ENCODE results near the gene CBR3.
A peak's percentile ranks its signal among the peaks of the same experiment; 100 is the strongest.

CBR3 gene

DNA sequence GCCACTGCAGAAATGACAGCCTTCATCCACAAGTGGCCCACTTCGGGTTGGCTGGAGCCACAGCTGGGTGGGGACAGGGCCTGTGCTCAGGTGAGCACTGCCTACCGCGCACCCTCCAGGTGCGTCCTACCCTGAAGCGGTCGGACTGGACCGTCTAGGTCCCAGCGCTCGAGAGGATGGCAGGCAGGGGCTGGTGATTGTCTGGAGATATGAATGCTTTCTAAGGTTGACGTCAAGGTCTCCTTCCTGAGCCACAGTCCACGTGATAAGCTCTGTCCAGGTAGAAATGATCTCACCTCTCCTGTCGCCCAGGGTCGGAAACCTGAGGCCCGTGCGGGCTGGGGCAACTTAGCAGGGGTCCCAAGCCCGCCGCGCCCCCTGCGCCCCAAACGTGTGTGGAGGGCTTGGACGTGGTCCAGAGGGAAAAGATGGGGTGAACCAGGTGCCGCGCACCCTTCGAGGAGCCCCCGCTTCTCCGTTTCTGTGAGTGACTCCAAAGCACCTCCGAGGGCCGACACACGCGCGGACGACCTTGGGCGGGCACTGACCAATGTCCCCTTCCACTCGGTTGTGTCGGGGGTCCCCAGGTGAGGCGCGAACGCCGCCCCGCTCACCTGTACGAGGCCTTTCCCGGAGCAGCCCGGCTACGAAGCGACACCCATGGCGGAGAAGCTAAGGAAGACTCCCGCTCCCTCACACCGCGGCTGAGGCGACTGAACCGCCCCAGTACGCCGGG, 20.9 kb downstream of the CBR3 start (continued):
- TF ChIP-seq BCL11B (tag by site-specific recombination; IDR thresholded peaks at IDR 0.05; ENCODE audit: low read depth) (no peak), ZNF114 (tag by site-specific recombination; IDR thresholded peaks at IDR 0.05) (no peak), GLI2 (tag by site-specific recombination; IDR thresholded peaks at IDR 0.05; ENCODE audit: borderline replicate concordance, low read depth) (no peak), GLIS1 (tag by site-specific recombination; IDR thresholded peaks at IDR 0.05) (peak; percentile 46; the same call in 1 of the 2 replicates), REPIN1 (tag by site-specific recombination; IDR thresholded peaks at IDR 0.05; ENCODE audit: low read depth) (peak; percentile 70; the same call in 1 of the 2 replicates), ZNF549 (tag by site-specific recombination; IDR thresholded peaks at IDR 0.05) (no peak), ZIC2 (tag by site-specific recombination; IDR thresholded peaks at IDR 0.05) (no peak), GLI4 (tag by site-specific recombination; IDR thresholded peaks at IDR 0.05) (no peak), ZNF530 (tag by site-specific recombination; IDR thresholded peaks at IDR 0.05; ENCODE audit: low read depth) (no peak), ZNF785 (tag by site-specific recombination; IDR thresholded peaks at IDR 0.05) (no peak), ZNF18 (tag by site-specific recombination; IDR thresholded peaks at IDR 0.05) (peak; percentile 22; the same call in 1 of the 2 replicates), ZSCAN23 (tag by site-specific recombination; IDR thresholded peaks at IDR 0.05) (peak; percentile 75; the same call in 1 of the 2 replicates), SP7 (tag by site-specific recombination; IDR thresholded peaks at IDR 0.05) (peak; percentile 59), KLF7 (tag by site-specific recombination; IDR thresholded peaks at IDR 0.05; ENCODE audit: borderline replicate concordance) (0 out of 2 replicates have a peak, but pooled peaks have one; percentile 65), ZNF580 (tag by site-specific recombination; IDR thresholded peaks at IDR 0.05) (no peak), YY1 (tag by site-specific recombination; IDR thresholded peaks at IDR 0.05) (peak; percentile 79), WT1 (tag by site-specific recombination; IDR thresholded peaks at IDR 0.05) (peak; percentile 61; the same call in 1 of the 2 replicates), ZNF629 (tag by site-specific recombination; IDR thresholded peaks at IDR 0.05) (peak; percentile 22; the same call in 1 of the 2 replicates), ZNF610 (tag by site-specific recombination; IDR thresholded peaks at IDR 0.05; ENCODE audit: borderline replicate concordance) (peak; percentile 64; the same call in 1 of the 2 replicates), INSM2 (tag by site-specific recombination; IDR thresholded peaks at IDR 0.05) (peak; percentile 51; the same call in 1 of the 2 replicates), ZNF837 (tag by site-specific recombination; IDR thresholded peaks at IDR 0.05) (0 out of 2 replicates have a peak, but pooled peaks have one; percentile 52), ZNF19 (tag by site-specific recombination; IDR thresholded peaks at IDR 0.05; ENCODE audit: low read depth) (no peak), ZNF600 (tag by site-specific recombination; IDR thresholded peaks at IDR 0.05) (peak; percentile 93), SETDB1 (IDR thresholded peaks at IDR 0.05; ENCODE audit: insufficient read length, low read length) (no peak)
- TF ChIP-seq, protein P1, sequence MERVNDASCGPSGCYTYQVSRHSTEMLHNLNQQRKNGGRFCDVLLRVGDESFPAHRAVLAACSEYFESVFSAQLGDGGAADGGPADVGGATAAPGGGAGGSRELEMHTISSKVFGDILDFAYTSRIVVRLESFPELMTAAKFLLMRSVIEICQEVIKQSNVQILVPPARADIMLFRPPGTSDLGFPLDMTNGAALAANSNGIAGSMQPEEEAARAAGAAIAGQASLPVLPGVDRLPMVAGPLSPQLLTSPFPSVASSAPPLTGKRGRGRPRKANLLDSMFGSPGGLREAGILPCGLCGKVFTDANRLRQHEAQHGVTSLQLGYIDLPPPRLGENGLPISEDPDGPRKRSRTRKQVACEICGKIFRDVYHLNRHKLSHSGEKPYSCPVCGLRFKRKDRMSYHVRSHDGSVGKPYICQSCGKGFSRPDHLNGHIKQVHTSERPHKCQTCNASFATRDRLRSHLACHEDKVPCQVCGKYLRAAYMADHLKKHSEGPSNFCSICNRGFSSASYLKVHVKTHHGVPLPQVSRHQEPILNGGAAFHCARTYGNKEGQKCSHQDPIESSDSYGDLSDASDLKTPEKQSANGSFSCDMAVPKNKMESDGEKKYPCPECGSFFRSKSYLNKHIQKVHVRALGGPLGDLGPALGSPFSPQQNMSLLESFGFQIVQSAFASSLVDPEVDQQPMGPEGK (tag by site-specific recombination; IDR thresholded peaks at IDR 0.05), result peak; percentile 86
- TF ChIP-seq, protein P2, sequence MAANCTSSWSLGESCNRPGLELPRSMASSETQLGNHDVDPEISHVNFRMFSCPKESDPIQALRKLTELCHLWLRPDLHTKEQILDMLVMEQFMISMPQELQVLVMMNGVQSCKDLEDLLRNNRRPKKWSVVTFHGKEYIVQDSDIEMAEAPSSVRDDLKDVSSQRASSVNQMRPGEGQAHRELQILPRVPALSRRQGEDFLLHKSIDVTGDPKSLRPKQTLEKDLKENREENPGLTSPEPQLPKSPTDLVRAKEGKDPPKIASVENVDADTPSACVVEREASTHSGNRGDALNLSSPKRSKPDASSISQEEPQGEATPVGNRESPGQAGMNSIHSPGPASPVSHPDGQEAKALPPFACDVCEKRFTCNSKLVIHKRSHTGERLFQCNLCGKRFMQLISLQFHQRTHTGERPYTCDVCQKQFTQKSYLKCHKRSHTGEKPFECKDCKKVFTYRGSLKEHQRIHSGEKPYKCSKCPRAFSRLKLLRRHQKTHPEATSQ (tag by site-specific recombination; IDR thresholded peaks at IDR 0.05), result 0 out of 2 replicates have a peak, but pooled peaks have one; percentile 85
- TF ChIP-seq, protein P3, sequence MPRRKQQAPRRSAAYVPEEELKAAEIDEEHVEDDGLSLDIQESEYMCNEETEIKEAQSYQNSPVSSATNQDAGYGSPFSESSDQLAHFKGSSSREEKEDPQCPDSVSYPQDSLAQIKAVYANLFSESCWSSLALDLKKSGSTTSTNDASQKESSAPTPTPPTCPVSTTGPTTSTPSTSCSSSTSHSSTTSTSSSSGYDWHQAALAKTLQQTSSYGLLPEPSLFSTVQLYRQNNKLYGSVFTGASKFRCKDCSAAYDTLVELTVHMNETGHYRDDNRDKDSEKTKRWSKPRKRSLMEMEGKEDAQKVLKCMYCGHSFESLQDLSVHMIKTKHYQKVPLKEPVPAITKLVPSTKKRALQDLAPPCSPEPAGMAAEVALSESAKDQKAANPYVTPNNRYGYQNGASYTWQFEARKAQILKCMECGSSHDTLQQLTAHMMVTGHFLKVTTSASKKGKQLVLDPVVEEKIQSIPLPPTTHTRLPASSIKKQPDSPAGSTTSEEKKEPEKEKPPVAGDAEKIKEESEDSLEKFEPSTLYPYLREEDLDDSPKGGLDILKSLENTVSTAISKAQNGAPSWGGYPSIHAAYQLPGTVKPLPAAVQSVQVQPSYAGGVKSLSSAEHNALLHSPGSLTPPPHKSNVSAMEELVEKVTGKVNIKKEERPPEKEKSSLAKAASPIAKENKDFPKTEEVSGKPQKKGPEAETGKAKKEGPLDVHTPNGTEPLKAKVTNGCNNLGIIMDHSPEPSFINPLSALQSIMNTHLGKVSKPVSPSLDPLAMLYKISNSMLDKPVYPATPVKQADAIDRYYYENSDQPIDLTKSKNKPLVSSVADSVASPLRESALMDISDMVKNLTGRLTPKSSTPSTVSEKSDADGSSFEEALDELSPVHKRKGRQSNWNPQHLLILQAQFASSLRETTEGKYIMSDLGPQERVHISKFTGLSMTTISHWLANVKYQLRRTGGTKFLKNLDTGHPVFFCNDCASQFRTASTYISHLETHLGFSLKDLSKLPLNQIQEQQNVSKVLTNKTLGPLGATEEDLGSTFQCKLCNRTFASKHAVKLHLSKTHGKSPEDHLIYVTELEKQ (tag by site-specific recombination; IDR thresholded peaks at IDR 0.05; ENCODE audit: borderline replicate concordance), result no peak
